AG20443 (cell line): Measurements from ENCODE around the gene RNASE13.
A peak's percentile ranks its signal among the peaks of the same experiment; 100 is the strongest.
"Not testable (repeated sequence)": the region's sequence is repeated elsewhere in the genome, so short reads cannot be mapped to it uniquely, and the experiment has no call there.

Experiments
- DNase-seq: peaks from one replicate; pipeline ENCODE4 v3.0.0; 2012; ENCODE audit warnings: low spot score, mixed read lengths

The RNASE13 gene

GRCh38 chr14:21041676-21042433 is 7.2 kb upstream of the RNASE13 start, which contains the start of gene RNASE7:
TSS of gene RNASE7 (plus strand) at chr14:21042362. CDS start at chr14:21042993, 631 bp downstream.
- DNase-seq = peak; percentile 55

DNA sequence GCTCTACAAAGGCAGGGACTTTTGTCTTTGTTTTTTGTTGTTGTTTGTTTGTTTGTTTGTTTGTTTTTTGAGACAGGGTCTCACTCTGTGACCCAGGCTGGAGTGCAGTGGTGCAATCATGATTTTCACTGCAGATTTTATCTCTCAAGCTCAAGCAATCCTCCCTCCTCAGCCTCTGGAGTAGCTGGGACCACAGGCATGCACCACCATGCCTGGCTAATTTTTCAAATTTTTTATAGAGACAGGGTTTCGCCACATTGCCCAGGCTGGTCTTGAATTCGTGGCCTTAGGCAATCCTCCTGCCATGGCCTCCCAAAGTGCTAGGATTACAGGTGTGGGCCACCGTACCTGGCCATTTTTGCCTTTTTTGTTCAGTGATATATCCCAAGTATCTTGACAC is 6.3 kb upstream of the RNASE13 start:
- DNase-seq = not testable (repeated sequence)

GRCh38 chr14:21040370-21040925 is 5.8 kb upstream of the RNASE13 start:
- no peak for DNase-seq

DNA sequence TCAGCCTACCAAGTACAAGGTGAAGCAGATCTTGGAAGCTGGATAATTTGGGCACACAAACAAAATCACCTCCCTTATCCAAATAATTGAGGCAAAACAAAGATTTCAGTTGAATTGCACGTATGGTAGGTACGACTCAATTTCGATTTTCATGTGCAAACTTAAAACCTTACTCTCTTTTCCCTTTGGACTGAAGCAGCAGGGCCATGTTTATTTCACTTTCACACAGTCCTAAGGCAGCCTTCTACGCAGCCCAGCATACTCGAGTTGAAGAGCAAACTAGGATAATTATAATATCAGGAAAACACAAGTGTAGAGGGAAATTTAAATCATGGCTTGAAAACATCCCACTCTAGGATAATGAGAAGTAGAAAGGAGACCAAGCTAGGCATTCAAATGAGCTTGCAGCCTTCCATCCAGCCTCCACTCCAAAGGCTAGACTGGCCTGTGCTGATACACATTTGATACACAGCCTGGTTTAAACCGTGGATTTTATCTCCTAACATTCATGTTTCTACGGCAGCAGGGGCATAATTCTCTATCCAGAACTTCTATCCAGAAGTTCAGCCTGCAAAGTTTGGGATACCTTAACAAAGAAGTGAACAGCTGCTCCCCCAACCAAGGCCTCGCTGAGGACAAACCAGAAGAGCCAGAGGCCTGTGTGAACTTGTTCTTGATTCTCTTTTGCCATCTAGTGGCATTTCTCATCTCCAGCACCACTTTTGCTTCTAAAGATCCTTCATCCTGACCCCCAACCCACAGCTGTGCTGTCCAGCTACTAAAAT is 5.2 kb upstream of the RNASE13 start:
- DNase-seq = peak; percentile 78

GRCh38 chr14:21038441-21039422 is 4.1 kb upstream of the RNASE13 start:
- peak; percentile 71 for DNase-seq

DNA sequence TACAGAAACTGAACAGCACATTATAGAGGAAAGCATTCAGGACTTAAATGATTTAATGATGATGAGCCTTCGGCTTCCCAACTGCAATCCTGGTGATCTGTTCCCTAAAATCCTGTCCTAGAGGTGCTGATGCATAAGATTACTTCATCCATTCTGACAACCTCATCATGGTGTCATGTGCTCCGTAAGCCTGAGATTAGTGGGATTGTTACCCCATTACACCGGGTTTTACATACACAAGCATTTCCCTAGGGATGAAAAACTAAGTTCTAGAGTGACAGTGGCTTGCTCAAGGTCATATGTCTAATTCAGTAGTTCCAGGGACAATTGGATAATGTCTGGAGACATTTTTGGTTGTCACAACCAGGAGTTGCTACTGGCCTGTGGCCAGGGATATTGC is 2.5 kb upstream of the RNASE13 start:
- no peak for DNase-seq

DNA sequence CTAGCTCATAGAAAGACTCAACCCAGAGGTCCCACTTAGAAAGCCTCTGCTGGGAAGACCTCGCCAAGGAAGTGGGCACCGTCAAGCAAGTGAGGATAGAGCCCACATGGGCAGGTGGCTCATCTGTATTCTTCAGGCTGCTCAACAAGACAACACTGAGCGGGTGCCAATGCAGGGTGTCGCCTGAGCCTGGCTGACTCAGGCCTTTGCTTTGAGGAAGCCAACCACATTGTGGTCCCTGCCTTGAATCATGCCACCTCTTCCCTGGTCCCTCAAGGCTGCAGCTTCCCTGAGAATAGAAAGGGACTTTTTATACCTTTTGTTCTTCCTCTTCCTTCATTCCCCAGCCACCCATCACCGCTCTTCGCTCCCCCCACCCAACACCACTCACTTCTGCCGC is 2.1 kb upstream of the RNASE13 start:
- DNase-seq = no peak

DNA sequence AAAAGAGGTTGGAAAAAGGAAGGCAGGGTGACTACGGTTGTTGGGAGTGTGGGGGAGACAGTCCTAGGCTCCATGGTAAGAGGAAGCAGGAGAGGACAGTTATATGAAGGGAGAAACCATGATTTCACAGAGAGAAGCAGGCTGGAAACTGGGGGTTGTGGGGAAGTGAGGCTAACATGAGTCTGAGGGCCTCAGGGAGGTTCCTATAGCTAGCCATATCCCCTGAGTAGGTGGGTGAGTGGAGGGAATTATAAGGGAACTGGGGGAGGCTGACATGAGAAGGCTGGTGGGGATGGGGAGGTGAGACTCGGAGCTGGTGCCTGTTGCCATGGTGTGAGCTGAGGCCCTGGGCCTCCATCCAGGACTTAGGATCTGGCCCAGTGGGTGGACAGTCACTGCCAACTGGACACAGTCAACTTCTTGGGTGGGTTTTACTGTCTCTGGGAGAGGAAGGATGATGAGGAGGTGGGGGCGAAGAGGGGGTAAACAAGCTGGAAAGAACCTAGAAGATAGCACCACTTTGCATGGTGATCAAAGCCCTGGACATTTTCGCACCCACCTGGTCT is 1.4 kb downstream of the RNASE13 start:
- DNase-seq = no peak

GRCh38 chr14:21032326-21033132 is 2.1 kb downstream of the RNASE13 start:
- DNase-seq = no peak

DNA sequence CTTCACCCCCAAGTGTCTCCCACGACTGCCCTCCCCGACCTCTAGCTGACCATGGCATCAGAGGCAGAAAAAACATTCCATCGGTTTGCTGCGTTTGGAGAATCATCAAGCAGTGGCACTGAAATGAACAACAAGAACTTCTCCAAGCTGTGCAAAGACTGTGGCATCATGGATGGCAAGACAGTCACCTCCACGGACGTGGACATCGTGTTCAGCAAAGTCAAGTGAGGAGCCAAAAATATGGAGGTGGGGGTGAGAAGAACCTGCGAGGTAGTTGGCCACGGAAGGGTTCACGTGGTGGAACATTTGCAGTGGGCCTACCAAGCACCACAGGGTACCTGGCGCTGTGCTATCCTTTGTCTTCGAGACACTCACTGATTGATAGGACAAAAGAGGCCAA is 4.1 kb downstream of the RNASE13 start:
- DNase-seq = no peak

DNA sequence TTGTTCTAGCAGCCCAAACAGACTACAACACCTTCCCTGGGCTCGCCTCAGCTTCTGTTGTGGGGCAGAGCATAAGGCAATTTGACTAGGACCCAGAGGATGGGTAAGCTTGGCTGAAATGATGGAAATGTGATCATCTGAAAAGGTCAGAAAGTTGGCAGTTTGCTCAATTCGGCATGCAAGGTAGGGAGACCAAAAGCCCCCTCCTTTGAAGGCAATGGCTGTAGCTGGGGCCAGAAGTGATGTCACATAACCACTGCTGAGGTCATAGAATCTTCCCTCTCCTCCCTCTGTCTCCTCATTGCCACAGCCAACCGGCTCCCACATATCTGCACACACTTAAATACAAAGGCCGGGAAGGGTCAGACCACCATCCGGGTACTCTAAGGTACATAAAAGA is 4.7 kb downstream of the RNASE13 start, which contains the start of gene TPPP2:
Gene TPPP2 (plus strand): TSS at position 301 of the 400 bp plus-strand sequence. CDS start 365 bp downstream, outside the sequence.
- no peak for DNase-seq

- DNase-seq = no peak
These were observed 7.7 kb downstream of the RNASE13 start for GRCh38 chr14:21026988-21027315.

GRCh38 chr14:21026274-21026987 is 8.2 kb downstream of the RNASE13 start:
- DNase-seq = no peak

DNA sequence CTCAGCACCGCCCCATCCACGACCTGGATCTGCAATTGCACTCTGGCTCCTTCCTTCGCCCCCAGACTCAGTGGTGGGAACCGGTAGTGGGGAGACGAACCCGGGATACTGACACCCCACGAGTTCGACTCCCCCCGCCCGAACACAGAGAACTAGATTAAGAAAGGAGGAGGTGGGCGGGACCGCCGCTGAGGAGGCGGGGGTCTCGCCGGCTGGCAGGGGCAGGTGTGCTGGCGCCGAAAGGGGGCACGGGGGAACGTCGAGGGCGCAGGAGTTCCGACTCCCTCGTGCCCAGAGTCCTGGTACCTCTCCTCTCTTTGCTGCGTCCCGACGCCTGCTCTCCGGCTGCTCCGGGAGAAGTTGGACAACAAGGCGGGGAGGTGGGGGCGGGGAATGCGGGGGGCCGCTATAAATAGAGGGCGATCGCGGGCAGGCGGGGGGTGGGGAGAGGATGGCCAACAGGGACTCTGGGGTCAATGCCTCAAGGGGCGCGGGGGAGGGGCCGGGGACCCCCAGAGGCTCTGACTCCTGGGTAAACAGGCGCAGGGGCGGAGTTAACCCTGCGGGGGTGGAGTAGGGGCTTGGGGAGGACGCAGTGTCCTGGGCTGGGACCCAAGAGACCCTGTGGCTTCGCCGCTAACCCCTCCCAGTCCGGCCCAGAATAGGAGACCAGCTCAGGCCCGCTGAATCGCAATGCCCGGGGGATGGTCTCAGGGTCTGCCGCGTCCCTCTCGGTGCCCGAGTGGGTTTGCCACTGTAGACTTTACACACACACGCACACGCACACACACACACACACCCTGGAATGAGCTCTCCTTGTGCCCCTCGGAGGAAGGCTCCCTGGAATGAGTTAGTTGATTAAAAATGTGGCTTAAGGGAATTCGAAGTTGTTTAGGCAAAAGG is 9.0 kb downstream of the RNASE13 start:
- DNase-seq = no peak

GRCh38 chr14:21024585-21025370 is 9.8 kb downstream of the RNASE13 start, which contains the start of gene NDRG2:
TSS of gene NDRG2 (minus strand) at chr14:21025061. CDS start at chr14:21023315, 1,746 bp downstream.
- DNase-seq = peak; percentile 61

DNA sequence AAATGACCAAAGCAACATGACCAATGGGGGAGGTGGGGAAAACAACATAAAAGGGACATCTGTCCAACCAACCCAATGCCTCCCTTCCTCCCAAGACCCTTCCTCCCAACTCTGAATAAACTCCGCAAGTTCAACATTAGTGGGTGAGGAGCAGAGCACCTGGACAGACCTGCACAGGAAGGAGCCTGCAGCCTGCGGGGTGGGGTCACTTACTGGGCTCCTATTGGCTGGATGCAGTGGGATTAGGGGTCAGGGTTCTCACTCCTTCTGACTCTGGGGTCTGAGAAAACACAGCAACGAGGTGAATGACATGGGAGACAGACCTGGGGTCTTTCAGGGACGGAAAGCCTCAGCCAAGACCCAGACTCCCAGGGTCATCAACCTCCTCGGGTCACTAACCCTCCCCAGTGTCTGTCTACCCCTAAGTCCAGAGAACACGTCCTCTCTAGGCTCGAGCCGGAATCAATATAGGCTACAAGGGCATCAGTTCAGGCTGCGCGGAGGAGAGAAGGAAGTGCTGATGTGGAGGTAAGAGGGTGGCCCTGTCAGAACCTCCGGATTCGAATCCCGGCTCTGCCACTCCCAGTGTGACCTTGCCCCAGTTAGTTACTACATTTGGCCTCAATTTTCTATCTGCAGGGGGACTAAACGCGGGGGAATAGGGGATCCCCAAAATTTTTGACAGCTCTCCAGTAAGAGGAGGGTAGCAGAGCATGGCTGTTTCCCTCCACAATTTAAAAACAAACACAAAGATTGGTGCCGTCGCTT is 10.6 kb downstream of the RNASE13 start:
- no peak for DNase-seq

DNA sequence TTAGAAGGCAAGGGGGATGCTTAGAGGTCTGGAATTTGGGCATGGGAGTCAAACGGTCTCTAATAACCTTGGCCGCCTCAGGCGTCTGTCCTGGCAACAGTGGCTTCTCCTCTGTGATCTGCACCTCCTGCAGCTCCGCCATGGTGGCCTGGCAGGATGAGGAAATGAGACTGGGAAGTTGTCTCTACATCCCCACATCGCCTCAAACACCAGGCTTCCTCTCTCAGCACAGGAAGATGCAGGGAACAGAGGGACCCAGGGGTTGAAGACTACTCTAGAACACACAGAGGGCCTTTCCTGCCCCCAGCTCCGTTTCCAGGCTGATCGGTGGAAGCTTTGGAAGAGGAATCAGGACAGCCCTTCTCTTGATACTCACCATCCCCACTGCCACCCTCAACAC is 11.4 kb downstream of the RNASE13 start:
- no peak for DNase-seq
